HG02938 (cell line): Measurements from ENCODE around the gene RPLP1.
"Not testable (repeated sequence)": the region's sequence is repeated elsewhere in the genome, so short reads cannot be mapped to it uniquely, and the experiment has no call there.

Source experiments
- ATAC-seq: cut with Tn5 transposase; IDR thresholded peaks from one replicate; pipeline ENCODE4 v1.9.1; 2021; ENCODE audit warnings: mild to moderate bottlenecking, moderate library complexity; ENCODE audit not compliant: unreplicated experiment

Gene RPLP1

GRCh38 chr15:69436951-69437350 is 15.7 kb upstream of the RPLP1 start:
- no peak for ATAC-seq

DNA sequence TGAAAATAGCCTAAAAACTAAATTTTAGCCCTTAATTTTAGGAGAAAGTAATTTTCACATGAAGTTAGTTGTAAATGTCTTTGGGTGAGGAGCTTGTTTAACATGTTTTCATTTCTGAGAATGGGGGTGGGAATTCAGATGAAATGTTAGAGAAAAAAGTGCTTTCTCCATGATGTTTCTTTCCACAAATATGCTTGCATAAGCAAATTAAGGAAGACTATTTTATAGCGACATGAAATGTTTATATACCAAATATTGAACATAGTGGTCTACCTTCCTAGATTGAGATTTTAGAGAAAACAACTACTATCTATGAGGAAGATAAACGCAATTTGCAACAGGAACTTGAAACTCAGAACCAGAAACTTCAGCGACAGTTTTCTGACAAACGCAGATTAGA is 13.0 kb upstream of the RPLP1 start:
- no peak for ATAC-seq

- peak; percentile 67 for ATAC-seq
Observed at GRCh38 chr15:69443032-69443611, 9.5 kb upstream of the RPLP1 start.

DNA sequence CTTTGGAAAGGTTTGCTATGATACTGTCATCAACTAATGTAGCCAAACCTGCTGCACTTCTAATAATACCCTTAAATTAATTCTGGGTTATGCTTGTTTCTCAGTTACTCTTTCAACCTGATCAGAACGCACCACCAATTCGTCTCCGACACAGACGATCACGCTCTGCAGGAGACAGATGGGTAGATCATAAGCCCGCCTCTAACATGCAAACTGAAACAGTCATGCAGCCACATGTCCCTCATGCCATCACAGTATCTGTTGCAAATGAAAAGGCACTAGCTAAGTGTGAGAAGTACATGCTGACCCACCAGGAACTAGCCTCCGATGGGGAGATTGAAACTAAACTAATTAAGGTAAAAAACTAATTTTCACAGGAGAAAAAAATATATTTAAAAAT is 7.9 kb upstream of the RPLP1 start:
- no peak for ATAC-seq

DNA sequence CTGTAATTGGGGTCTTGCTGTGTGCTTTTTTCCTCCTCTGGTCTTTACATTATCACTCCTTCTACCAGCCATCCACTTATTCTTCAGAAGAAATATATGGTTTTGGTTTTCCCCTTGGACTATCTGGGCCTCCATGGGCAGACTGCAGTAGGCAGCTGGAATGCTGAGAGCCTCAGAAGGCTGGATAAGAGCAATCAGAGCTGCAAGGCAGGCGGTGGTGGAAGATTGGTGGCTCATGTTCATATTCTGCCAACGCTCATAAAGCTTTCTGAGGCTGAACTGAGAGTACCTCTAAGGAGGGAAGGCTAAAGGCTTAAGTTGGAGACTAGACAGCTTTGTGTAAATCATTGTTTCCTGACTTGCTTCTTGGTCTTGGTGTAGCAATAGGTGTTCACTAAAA is 5.7 kb upstream of the RPLP1 start:
- no peak for ATAC-seq

DNA sequence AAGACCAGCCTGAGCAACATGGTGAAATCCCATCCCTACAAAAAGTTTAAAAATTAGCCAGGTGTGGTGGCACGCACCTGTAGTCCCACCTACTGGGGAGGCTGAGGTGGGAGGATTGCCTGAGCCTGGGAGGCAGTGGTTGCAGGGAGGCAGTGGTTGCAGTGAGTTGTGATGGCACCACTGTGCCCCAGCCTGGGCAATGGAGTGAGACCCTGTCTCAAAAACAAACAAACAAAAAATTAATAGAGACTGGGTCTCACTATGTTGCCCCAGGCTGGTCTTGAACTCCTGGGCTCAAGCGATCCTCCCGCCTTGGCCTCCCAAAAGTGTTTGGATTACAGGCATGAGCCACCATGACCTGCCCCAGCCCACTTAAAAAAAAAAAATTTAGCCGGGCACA is 2.4 kb upstream of the RPLP1 start:
- not testable (repeated sequence) for ATAC-seq

- ATAC-seq = no peak
Observed at GRCh38 chr15:69450968-69451695, 1.5 kb upstream of the RPLP1 start.

GRCh38 chr15:69451951-69452691 is 497 bp upstream of the RPLP1 start:
- ATAC-seq = peak; percentile 28

GRCh38 chr15:69454953-69455352 is 2.3 kb downstream of the RPLP1 start:
- no peak for ATAC-seq

GRCh38 chr15:69456208-69457166 is 3.9 kb downstream of the RPLP1 start:
- ATAC-seq = no peak

- ATAC-seq = no peak
Observed at GRCh38 chr15:69457304-69458280, 5.0 kb downstream of the RPLP1 start.

GRCh38 chr15:69459066-69459465 is 6.4 kb downstream of the RPLP1 start:
- no peak for ATAC-seq

GRCh38 chr15:69460481-69460880 is 7.9 kb downstream of the RPLP1 start:
- ATAC-seq = no peak

DNA sequence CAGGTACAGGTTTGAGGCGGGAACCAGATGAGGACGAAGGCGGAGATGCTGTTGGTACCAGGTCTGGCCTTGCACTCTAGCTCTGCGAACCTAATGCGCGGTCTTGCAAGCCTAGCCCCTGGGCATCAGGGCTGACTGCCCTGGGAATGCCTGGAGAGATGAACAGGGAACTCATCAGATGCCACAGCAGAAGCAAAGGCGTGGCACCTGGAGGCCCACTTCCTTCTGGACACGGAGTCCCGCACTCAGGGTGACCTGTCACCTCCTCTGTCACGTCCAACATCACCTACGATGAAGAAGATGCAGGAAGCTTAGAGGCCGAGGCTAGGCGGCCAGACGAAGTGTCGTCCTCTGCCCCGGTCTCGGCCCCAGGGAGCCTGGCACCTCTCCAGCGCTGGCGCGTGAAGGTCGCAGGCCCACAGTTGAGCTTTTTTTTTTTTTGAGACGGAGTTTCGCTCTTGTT is 9.4 kb downstream of the RPLP1 start:
- ATAC-seq = no peak

DNA sequence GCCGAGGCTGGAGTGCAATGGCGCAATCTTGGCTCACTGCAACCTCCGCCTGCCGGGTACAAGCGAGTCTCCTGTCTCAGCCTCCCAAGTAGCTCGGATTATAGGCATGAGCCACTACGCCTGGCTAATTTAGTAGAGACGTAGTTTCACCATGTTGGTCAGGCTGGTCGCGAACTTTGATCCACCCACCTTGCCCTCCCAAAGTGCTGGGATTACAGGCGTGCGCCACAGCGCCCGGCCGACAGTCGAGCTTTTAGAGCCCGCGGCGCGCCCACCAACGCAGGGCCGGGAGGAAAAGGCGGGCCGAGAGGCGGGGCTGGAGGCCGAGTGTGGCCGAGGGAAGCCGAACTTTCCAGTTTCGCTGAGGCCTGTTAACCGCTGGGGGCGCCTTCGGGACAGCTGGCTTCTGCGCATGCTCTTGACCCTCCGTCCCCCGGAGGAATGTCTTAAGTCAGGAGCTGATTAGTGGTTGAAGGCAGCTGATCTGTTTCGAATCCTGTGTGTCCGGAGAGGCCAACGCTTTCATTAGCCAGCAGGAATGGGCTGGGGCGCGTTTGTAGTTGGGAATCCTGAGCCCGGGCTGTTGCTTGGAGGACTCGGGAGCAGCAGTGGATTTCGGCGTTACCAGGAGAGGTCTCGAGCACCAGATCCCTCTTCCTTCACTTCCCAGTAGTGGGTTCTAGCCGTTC is 10.0 kb downstream of the RPLP1 start:
- peak; percentile 82 for ATAC-seq

- ATAC-seq = no peak
Observed at GRCh38 chr15:69463182-69463756, 10.7 kb downstream of the RPLP1 start.

GRCh38 chr15:69465253-69465652 is 12.6 kb downstream of the RPLP1 start:
- no peak for ATAC-seq

GRCh38 chr15:69466733-69467132 is 14.1 kb downstream of the RPLP1 start:
- no peak for ATAC-seq

DNA sequence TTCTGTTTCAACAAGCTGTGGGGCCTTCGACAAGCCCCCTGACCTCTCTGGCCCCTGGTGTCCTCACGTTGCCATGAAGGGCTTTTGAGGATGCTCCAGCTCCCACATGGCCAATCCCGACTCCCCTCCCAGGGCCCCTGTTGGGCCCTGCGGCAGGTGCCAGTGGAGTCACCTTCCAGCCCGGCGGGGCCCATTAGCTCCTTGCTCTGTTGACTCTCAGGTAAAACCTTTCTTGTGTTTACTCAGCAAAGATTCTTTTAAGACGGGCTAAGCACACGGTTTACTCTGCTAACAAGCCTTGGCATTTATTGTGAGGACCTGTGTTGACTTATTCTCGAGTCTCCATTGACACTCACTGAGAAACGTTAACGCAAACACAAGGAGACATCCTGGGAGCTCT is 15.0 kb downstream of the RPLP1 start:
- no peak for ATAC-seq
